Mammary epithelial cell (primary cell): ENCODE results near the gene KEAP1.

Experiments
- CTCF ChIP-seq, 2 donors: IDR thresholded peaks in 1 of 2; conservative IDR thresholded peaks in 1 of 2; 2 replicates each; pipeline ENCODE4 v1.5.1; 2011 to 2012; ENCODE audit warnings: inconsistent platforms in 2 of 2, low read length in 2 of 2, mild to moderate bottlenecking in 2 of 2, control low read depth in 1 of 2, low read depth in 1 of 2; ENCODE audit not compliant: insufficient read depth in 1 of 2; ENCODE audit errors: extremely low read depth in 1 of 2
- EZH2 ChIP-seq: IDR thresholded peaks from 2 replicates; pipeline ENCODE4 v1.6.1; 2012; ENCODE audit warnings: low read length, inconsistent platforms, borderline replicate concordance

DNA sequence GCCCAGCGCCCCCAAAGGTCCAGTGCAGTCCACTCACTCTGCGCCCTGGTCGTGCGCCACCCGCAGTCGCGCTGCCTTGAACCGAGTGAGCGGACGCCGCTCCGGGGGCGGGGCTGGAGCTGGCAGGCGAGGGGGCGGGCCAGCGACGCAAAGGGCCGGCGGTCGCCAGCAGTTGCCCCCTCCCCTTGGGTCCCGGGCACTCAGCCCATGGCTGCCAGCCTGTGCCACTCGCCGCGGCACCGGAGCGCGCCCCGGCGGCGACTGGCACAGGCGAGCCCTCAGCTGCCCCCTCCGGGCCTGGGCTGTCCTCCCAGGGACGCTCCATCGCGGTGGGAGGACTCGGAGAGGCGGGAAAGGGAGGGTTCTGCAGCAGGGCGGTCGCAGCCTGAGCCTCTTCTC is 14.2 kb upstream of the KEAP1 start, which contains the start of gene S1PR5:
- TF ChIP-seq CTCF (conservative IDR thresholded peaks at IDR 0.05 in 1 of 2, IDR thresholded peaks at IDR 0.05 in 1 of 2; ENCODE audit: extremely low read depth in 1 of 2, insufficient read depth in 1 of 2, low read depth in 1 of 2, low read length in 2 of 2) (no peak), EZH2 (no peak)
